Left lung (tissue), 10 donors: ENCODE results near the gene AMDHD2. TPM values are rescaled to one million over a fixed set of nuclear protein-coding genes. Genes with fewer than 3 reads are reported as not detected.

Source experiments
- ATAC-seq: fragments of 200-7000 bp; cut with Tn5 transposase; one replicate; pipeline ENCODE4 v1.9.1; 2020; ENCODE audit warnings: moderate library complexity
- DNase-seq, 4 donors: peaks; one replicate each; pipeline ENCODE4 v3.0.0-alpha.2; 2013 to 2020
- H3K27ac ChIP-seq, 2 donors: fragments of 200-600 bp; sonication (generic) in 1 of 2; one replicate each; pipeline versions ENCODE4 v1.5.0 to v1.8.0; 2020 to 2021
- H3K27me3 ChIP-seq, 2 donors: fragments of 200-600 bp; sonication (generic) in 1 of 2; one replicate each; pipeline versions ENCODE4 v1.5.0 to v1.8.0; 2020 to 2021
- H3K36me3 ChIP-seq, 2 donors: fragments of 200-600 bp; sonication (generic) in 1 of 2; one replicate each; pipeline versions ENCODE4 v1.5.0 to v1.8.0; 2020 to 2021
- H3K4me1 ChIP-seq, 2 donors: fragments of 200-600 bp; one replicate each; pipeline ENCODE4 v1.8.0; 2021
- H3K4me3 ChIP-seq, 2 donors: fragments of 200-600 bp; sonication (generic) in 1 of 2; one replicate each; pipeline versions ENCODE4 v1.5.0 to v1.8.0; 2020 to 2021; ENCODE audit warnings: mild to moderate bottlenecking in 1 of 2
- H3K9me3 ChIP-seq, 2 donors: fragments of 200-600 bp; sonication (generic) in 1 of 2; one replicate each; pipeline versions ENCODE4 v1.5.0 to v1.8.0; 2020 to 2021
- CTCF ChIP-seq, 2 donors: fragments of 200-600 bp; sonication (generic) in 1 of 2; IDR thresholded peaks; one replicate each; pipeline versions ENCODE4 v1.5.0 to v1.8.0; 2021; ENCODE audit warnings: antibody characterized with exemption in 2 of 2
- intact Hi-C, 2 donors: fragments of 100-400 bp; cut with DNase I; formaldehyde crosslinking; loops; one replicate each; pipeline versions ENCODE4 v1.11.2 to v1.14.2; 2022
- polyA plus RNA-seq, 6 donors: library from polyadenylated mRNA; unstranded; fragments of 120-200 nt; gene quantifications; one replicate each; pipeline ENCODE4 v1.2.1, GENCODE V29; 2013; ENCODE audit not compliant: insufficient read length in 6 of 6
- total RNA-seq, 2 donors: library from RNA; stranded (reverse); fragmentation: NEBNext Ultra II Directional; extraction: Animal tissue kit (Norgen Biotek cat#: 25700); gene quantifications; one replicate each; pipeline ENCODE4 v1.2.1, GENCODE V29; 2021
- donor health status: DM: no; HTN: yes; CAD: no.
- donor health status: DM: no; HTN: no; CAD: no.

Gene AMDHD2
- total and polyA plus RNA-seq, 8 donors = 13.4 to 62.4 (median 17.4) TPM

GRCh38 chr16:2508722-2509400, 11.3 kb upstream of the AMDHD2 start:
- peak in 1 of 4 donors; percentile 55 for DNase-seq
- no peak for ATAC-seq
- intact Hi-C loops = no loop called here

GRCh38 chr16:2511128-2511800, 8.9 kb upstream of the AMDHD2 start:
- Histone ChIP-seq H3K27me3 (no peaks in the 10 kb centered on the region), H3K9me3 (no peaks in the 10 kb centered on the region), H3K4me1 (peaks cover 16 to 84% of the 10 kb centered on the region in 2 donors), H3K27ac (no peak overlapping the region), H3K36me3 (peaks cover 0 to 4% of the 10 kb centered on the region in 2 donors), H3K4me3 (no peak overlapping the region)
- no peak for TF ChIP-seq CTCF (IDR thresholded peaks at IDR 0.05)
- peak; percentile 7 for ATAC-seq
- intact Hi-C loops = no loop called here
- DNase-seq = peak in 3 of 4 donors; percentile 63 to 87 (median 77)

More at GRCh38 chr16:2508722-2509400, 11.3 kb upstream of the AMDHD2 start:
- H3K27me3 ChIP-seq = no peaks in the 10 kb centered on the region
- no peaks in the 10 kb centered on the region for H3K9me3 ChIP-seq
- peaks cover 5 to 69% of the 10 kb centered on the region in 2 donors for H3K4me1 ChIP-seq
- no peaks in the 10 kb centered on the region for H3K36me3 ChIP-seq
- TF ChIP-seq CTCF (IDR thresholded peaks at IDR 0.05) = no peak
- H3K4me3 ChIP-seq = no peak overlapping the region
- peak overlapping the region in 1 of 2 donors; percentile 91 for H3K27ac ChIP-seq

GRCh38 chr16:2511996-2512734, 8.0 kb upstream of the AMDHD2 start:
- TF ChIP-seq CTCF (IDR thresholded peaks at IDR 0.05) = no peak
- peaks cover 25 to 85% of the 10 kb centered on the region in 2 donors for H3K4me1 ChIP-seq
- H3K4me3 ChIP-seq = no peak overlapping the region
- DNase-seq (no peak), ATAC-seq (no peak)
- no peaks in the 10 kb centered on the region for H3K9me3 ChIP-seq
- H3K27me3 ChIP-seq = no peaks in the 10 kb centered on the region
- peaks cover 0 to 9% of the 10 kb centered on the region in 2 donors for H3K36me3 ChIP-seq
- intact Hi-C loops = no loop called here
- peak overlapping the region in 1 of 2 donors; percentile 99 for H3K27ac ChIP-seq

- ATAC-seq = no peak
Measured at GRCh38 chr16:2512735-2513404, 7.3 kb upstream of the AMDHD2 start.

More at GRCh38 chr16:2512735-2513404, 7.3 kb upstream of the AMDHD2 start:
- peak overlapping the region; percentile 94 to 99 for H3K27ac ChIP-seq
- H3K4me1 ChIP-seq = peaks cover 29 to 86% of the 10 kb centered on the region in 2 donors
- intact Hi-C loops = no loop called here
- H3K9me3 ChIP-seq = no peaks in the 10 kb centered on the region
- peak overlapping the region; percentile 81 to 97 for H3K4me3 ChIP-seq
- H3K36me3 ChIP-seq = peaks cover 0 to 10% of the 10 kb centered on the region in 2 donors
- no peak for TF ChIP-seq CTCF (IDR thresholded peaks at IDR 0.05)
- H3K27me3 ChIP-seq = no peaks in the 10 kb centered on the region
- peak in 1 of 4 donors; percentile 68 for DNase-seq
